ENCODE results near the gene LPIN3.

- TF ChIP-seq REST (IDR thresholded peaks at IDR 0.05; ENCODE audit: low read depth), result no peak
- TF ChIP-seq NFIC (IDR thresholded peaks at IDR 0.05), result no peak
- TF ChIP-seq CEBPB (IDR thresholded peaks at IDR 0.05), result no peak
- no peak for TF ChIP-seq TAF1 (IDR thresholded peaks at IDR 0.05; ENCODE audit: low read depth)
Measured at GRCh38 chr20:41349266-41349665, 8.6 kb downstream of the LPIN3 start.
